ENCODE results near the gene VWCE.

The VWCE gene

GRCh38 chr11:61306221-61306620 is 11.1 kb upstream of the VWCE start:
- H3K4me3 ChIP-seq (ENCODE audit: low read depth, low read length): no peak overlapping the region
- TF ChIP-seq CTCF (IDR thresholded peaks at IDR 0.05; ENCODE audit: low read depth, low read length, missing control alignments): no peak
- DNase-seq (ENCODE audit: low read depth): no peak

- TF ChIP-seq CTCF (IDR thresholded peaks at IDR 0.05; ENCODE audit: low read depth, low read length, missing control alignments): no peak
- no peak for DNase-seq (ENCODE audit: low read depth)
These were observed 10.3 kb upstream of the VWCE start for GRCh38 chr11:61305417-61305816.

GRCh38 chr11:61303725-61304124 is 8.6 kb upstream of the VWCE start:
- no peak for DNase-seq (ENCODE audit: low read depth)
- H3K4me3 ChIP-seq (ENCODE audit: low read depth, low read length): no peak overlapping the region
- TF ChIP-seq CTCF (IDR thresholded peaks at IDR 0.05; ENCODE audit: low read depth, low read length, missing control alignments): no peak

More at GRCh38 chr11:61305417-61305816, 10.3 kb upstream of the VWCE start:
- no peak overlapping the region for H3K4me3 ChIP-seq (ENCODE audit: low read depth, low read length)

- no peak overlapping the region for H3K4me3 ChIP-seq (ENCODE audit: low read depth, low read length)
- no peak for DNase-seq (ENCODE audit: low read depth)
- TF ChIP-seq CTCF (IDR thresholded peaks at IDR 0.05; ENCODE audit: low read depth, low read length, missing control alignments): no peak
These were observed 7.4 kb upstream of the VWCE start for GRCh38 chr11:61302550-61302949.

GRCh38 chr11:61298663-61299244 is 3.6 kb upstream of the VWCE start:
- no peak overlapping the region for H3K4me3 ChIP-seq (ENCODE audit: low read depth, low read length)
- DNase-seq (ENCODE audit: low read depth): no peak
- no peak for TF ChIP-seq CTCF (IDR thresholded peaks at IDR 0.05; ENCODE audit: low read depth, low read length, missing control alignments)

GRCh38 chr11:61297746-61298145 is 2.6 kb upstream of the VWCE start:
- H3K4me3 ChIP-seq (ENCODE audit: low read depth, low read length): no peak overlapping the region
- DNase-seq (ENCODE audit: low read depth): no peak
- TF ChIP-seq CTCF (IDR thresholded peaks at IDR 0.05; ENCODE audit: low read depth, low read length, missing control alignments): no peak

GRCh38 chr11:61297341-61297740 is 2.2 kb upstream of the VWCE start:
- no peak for TF ChIP-seq CTCF (IDR thresholded peaks at IDR 0.05; ENCODE audit: low read depth, low read length, missing control alignments)
- no peak overlapping the region for H3K4me3 ChIP-seq (ENCODE audit: low read depth, low read length)
- DNase-seq (ENCODE audit: low read depth): no peak

Measured in GM12864 (cell line).